HEK293T (cell line): ENCODE results near the gene SDC4.
"Not testable (repeated sequence)": the region's sequence is repeated elsewhere in the genome, so short reads cannot be mapped to it uniquely, and the experiment has no call there.

ENCODE experiments used
- CTCF ChIA-PET: fragments of 350-600 bp; formaldehyde crosslinking; extraction: SDS; loops from one replicate; lab custom pipeline; 2021; ENCODE audit warnings: antibody characterized with exemption, inconsistent platforms; lab: Yijun Ruan, JAX
- POLR2A ChIA-PET: fragments of 350-600 bp; formaldehyde crosslinking; extraction: SDS; loops from one replicate; lab custom pipeline; 2020; ENCODE audit warnings: antibody characterized with exemption, inconsistent platforms; lab: Yijun Ruan, JAX
- DNase-seq: peaks from one replicate; pipeline ENCODE4 v3.0.0; 2012; ENCODE audit warnings: mixed read lengths; ENCODE audit errors: extremely low spot score
- ARNT ChIP-seq: fragments of 450-650 bp; IDR thresholded peaks from 2 replicates; pipeline ENCODE4 v1.6.1; 2017; ENCODE audit warnings: mild to moderate bottlenecking
- BHLHE40 ChIP-seq: fragments of 450-650 bp; IDR thresholded peaks from 2 replicates; pipeline ENCODE4 v1.6.1; 2016; ENCODE audit warnings: mild to moderate bottlenecking, moderate library complexity, borderline replicate concordance
- CTBP1 ChIP-seq: fragments of 450-650 bp; IDR thresholded peaks from 2 replicates; pipeline ENCODE4 v1.6.1; 2016; ENCODE audit warnings: borderline replicate concordance
- ELF4 ChIP-seq: fragments of 450-650 bp; IDR thresholded peaks from 2 replicates; pipeline ENCODE4 v1.6.1; 2017; ENCODE audit warnings: antibody characterized with exemption
- FOXA1 ChIP-seq: fragments of 450-650 bp; IDR thresholded peaks from 2 replicates; pipeline ENCODE4 v1.6.1; 2016; ENCODE audit warnings: mild to moderate bottlenecking
- FOXK2 ChIP-seq: fragments of 450-650 bp; IDR thresholded peaks from 2 replicates; pipeline ENCODE4 v1.6.1; 2016; ENCODE audit warnings: mild to moderate bottlenecking
- FOXM1 ChIP-seq: fragments of 450-650 bp; IDR thresholded peaks from 2 replicates; pipeline ENCODE4 v1.6.1; 2017; ENCODE audit warnings: mild to moderate bottlenecking, borderline replicate concordance
- HDGF ChIP-seq: fragments of 450-650 bp; IDR thresholded peaks from 2 replicates; pipeline ENCODE4 v1.6.1; 2017; ENCODE audit warnings: antibody characterized with exemption, borderline replicate concordance
- L3MBTL2 ChIP-seq: fragments of 450-650 bp; conservative IDR thresholded peaks from 2 replicates; pipeline ENCODE4 v1.6.1; 2016; ENCODE audit warnings: mild to moderate bottlenecking
- LEF1 ChIP-seq: fragments of 450-650 bp; IDR thresholded peaks from 2 replicates; pipeline ENCODE4 v1.6.1; 2017; ENCODE audit warnings: mild to moderate bottlenecking, borderline replicate concordance
- NFRKB ChIP-seq: fragments of 450-650 bp; IDR thresholded peaks from 2 replicates; pipeline ENCODE4 v1.6.1; 2016; ENCODE audit warnings: mild to moderate bottlenecking, moderate library complexity
- PKNOX1 ChIP-seq: fragments of 450-650 bp; IDR thresholded peaks from 2 replicates; pipeline ENCODE4 v1.6.1; 2016
- SP1 ChIP-seq: fragments of 450-650 bp; IDR thresholded peaks from 2 replicates; pipeline ENCODE4 v1.6.1; 2017
- SUZ12 ChIP-seq: fragments of 450-650 bp; IDR thresholded peaks from 2 replicates; pipeline ENCODE4 v1.6.1; 2016; ENCODE audit warnings: mild to moderate bottlenecking
- TARDBP ChIP-seq: fragments of 450-650 bp; IDR thresholded peaks from 2 replicates; pipeline ENCODE4 v1.6.1; 2016
- ZNF384 ChIP-seq: fragments of 450-650 bp; IDR thresholded peaks from 2 replicates; pipeline ENCODE4 v1.6.1; 2016

The SDC4 gene

GRCh38 chr20:45354423-45355208, 6.4 kb upstream of the SDC4 start:
- TF ChIP-seq BHLHE40: no peak
- TF ChIP-seq L3MBTL2: no peak
- TF ChIP-seq FOXK2: no peak
- TF ChIP-seq NFRKB: no peak
- no peak for TF ChIP-seq LEF1
- no peak for TF ChIP-seq ARNT
- no peak for TF ChIP-seq SUZ12
- TF ChIP-seq TARDBP: no peak
- no peak for TF ChIP-seq ZNF384
- no peak for TF ChIP-seq ELF4
- TF ChIP-seq HDGF: no peak
- no peak for TF ChIP-seq FOXA1
- no peak for TF ChIP-seq CTBP1
- no peak for TF ChIP-seq PKNOX1
- no peak for TF ChIP-seq FOXM1
- no peak for TF ChIP-seq SP1
- POLR2A ChIA-PET: interaction anchor here (0.6 to 1.5 kb wide), 2 partner anchors 10 to 61 kb away, joined by 3 to 7 read pairs; partner anchors contain the start of gene PIGT
- no peak for DNase-seq
- CTCF ChIA-PET: no interaction called here

- ChIA-PET POLR2A (no interaction called here), CTCF (no interaction called here)
- no peak for DNase-seq
- TF ChIP-seq TARDBP (no peak), FOXK2 (no peak), CTBP1 (no peak), FOXA1 (no peak), LEF1 (no peak), NFRKB (no peak), ZNF384 (no peak), L3MBTL2 (no peak), PKNOX1 (no peak), ELF4 (no peak), FOXM1 (no peak)
Measured at GRCh38 chr20:45353746-45354145, 5.5 kb upstream of the SDC4 start.

GRCh38 chr20:45352729-45353128, 4.5 kb upstream of the SDC4 start:
- ChIA-PET POLR2A (interaction anchor here (1.0 kb wide), 1 partner anchor 10 kb away, joined by 6 read pairs; the partner anchor contains the start of gene SYS1), CTCF (interaction anchor here (0.8 kb wide), 1 partner anchor 10 kb away, joined by 7 read pairs; no protein-coding TSS in a partner anchor)
- TF ChIP-seq SP1: no peak
- no peak for TF ChIP-seq L3MBTL2
- no peak for TF ChIP-seq FOXK2
- no peak for TF ChIP-seq PKNOX1
- no peak for TF ChIP-seq ELF4
- no peak for TF ChIP-seq NFRKB
- no peak for TF ChIP-seq LEF1
- no peak for TF ChIP-seq HDGF
- TF ChIP-seq ARNT: no peak
- TF ChIP-seq ZNF384: no peak
- no peak for TF ChIP-seq BHLHE40
- TF ChIP-seq TARDBP: no peak
- TF ChIP-seq FOXM1: no peak
- TF ChIP-seq FOXA1: no peak
- no peak for TF ChIP-seq CTBP1
- no peak for TF ChIP-seq SUZ12
- DNase-seq: no peak

- POLR2A ChIA-PET: interaction anchor here (1.3 kb wide), 1 partner anchor 17 kb away, joined by 3 read pairs; no protein-coding TSS in a partner anchor
- CTCF ChIA-PET, DNase-seq: not testable (repeated sequence)
Measured at GRCh38 chr20:45350795-45351194, 2.6 kb upstream of the SDC4 start.

- no peak for DNase-seq
- ChIA-PET POLR2A (interaction anchor here (1.3 kb wide), 1 partner anchor 17 kb away, joined by 3 read pairs; no protein-coding TSS in a partner anchor), CTCF (no interaction called here)
- TF ChIP-seq L3MBTL2 (no peak), FOXM1 (no peak), SUZ12 (no peak), NFRKB (no peak), TARDBP (no peak), FOXA1 (no peak), LEF1 (no peak)
Measured at GRCh38 chr20:45350217-45350616, 2.0 kb upstream of the SDC4 start.

GRCh38 chr20:45347297-45347935, 808 bp downstream of the SDC4 start:
- ChIA-PET POLR2A (interaction anchor here (0.7 to 3.2 kb wide), 6 partner anchors 10 to 68 kb away, joined by 3 to 16 read pairs (median 4); partner anchors contain the start of genes PIGT and SYS1), CTCF (interaction anchor here (0.7 to 1.0 kb wide), 2 partner anchors 27 to 106 kb away, joined by 3 read pairs; no protein-coding TSS in a partner anchor)
- no peak for DNase-seq
- TF ChIP-seq FOXM1: no peak
- no peak for TF ChIP-seq ARNT
- no peak for TF ChIP-seq L3MBTL2
- no peak for TF ChIP-seq ELF4
- no peak for TF ChIP-seq NFRKB
- TF ChIP-seq ZNF384: no peak
- TF ChIP-seq TARDBP: no peak
- no peak for TF ChIP-seq FOXA1
- no peak for TF ChIP-seq FOXK2
- TF ChIP-seq BHLHE40: no peak
